HS-5 (cell line): ENCODE measurements around the gene MEPCE.
"Not testable (repeated sequence)": the region's sequence is repeated elsewhere in the genome, so short reads cannot be mapped to it uniquely, and the experiment has no call there.

Experiments used
- DNase-seq: peaks from one replicate; pipeline ENCODE4 v3.0.0-alpha.2; 2012; ENCODE audit warnings: low read depth

MEPCE gene, protein sequence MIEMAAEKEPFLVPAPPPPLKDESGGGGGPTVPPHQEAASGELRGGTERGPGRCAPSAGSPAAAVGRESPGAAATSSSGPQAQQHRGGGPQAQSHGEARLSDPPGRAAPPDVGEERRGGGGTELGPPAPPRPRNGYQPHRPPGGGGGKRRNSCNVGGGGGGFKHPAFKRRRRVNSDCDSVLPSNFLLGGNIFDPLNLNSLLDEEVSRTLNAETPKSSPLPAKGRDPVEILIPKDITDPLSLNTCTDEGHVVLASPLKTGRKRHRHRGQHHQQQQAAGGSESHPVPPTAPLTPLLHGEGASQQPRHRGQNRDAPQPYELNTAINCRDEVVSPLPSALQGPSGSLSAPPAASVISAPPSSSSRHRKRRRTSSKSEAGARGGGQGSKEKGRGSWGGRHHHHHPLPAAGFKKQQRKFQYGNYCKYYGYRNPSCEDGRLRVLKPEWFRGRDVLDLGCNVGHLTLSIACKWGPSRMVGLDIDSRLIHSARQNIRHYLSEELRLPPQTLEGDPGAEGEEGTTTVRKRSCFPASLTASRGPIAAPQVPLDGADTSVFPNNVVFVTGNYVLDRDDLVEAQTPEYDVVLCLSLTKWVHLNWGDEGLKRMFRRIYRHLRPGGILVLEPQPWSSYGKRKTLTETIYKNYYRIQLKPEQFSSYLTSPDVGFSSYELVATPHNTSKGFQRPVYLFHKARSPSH

DNA sequence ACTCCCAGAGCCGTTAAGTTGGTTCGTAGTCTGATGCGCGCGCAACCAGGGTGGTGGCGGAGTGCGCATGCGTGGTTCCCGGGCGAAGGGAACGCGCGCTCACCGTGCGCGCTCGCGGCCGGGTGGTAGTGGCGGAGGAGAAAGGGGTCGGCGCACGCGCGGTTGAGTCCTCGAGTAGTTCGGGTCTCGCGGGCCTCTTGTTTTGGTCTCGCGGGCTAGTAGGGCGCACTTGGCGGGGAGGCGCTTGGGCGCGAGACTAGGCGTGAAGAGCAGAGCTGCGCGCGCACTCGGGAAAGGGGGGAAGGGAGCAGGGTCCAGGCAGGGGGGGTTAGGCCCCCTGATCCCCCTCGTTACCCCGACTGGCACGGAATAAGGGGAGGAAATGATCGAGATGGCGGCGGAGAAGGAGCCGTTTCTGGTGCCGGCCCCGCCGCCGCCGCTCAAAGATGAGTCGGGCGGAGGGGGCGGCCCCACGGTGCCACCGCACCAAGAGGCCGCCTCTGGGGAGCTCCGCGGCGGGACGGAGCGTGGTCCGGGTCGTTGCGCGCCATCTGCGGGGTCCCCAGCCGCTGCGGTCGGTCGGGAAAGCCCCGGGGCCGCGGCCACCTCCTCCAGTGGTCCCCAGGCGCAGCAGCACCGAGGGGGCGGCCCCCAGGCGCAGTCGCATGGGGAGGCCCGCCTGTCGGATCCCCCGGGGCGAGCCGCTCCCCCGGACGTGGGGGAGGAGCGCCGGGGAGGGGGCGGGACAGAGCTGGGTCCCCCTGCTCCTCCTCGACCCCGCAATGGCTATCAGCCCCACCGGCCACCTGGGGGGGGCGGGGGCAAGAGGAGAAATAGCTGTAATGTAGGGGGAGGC is at the start of gene MEPCE:
MEPCE (plus strand) TSS at position 195 of the 856 bp plus-strand sequence; CDS start at position 383, 188 bp downstream.
- DNase-seq: peak; percentile 49

DNA sequence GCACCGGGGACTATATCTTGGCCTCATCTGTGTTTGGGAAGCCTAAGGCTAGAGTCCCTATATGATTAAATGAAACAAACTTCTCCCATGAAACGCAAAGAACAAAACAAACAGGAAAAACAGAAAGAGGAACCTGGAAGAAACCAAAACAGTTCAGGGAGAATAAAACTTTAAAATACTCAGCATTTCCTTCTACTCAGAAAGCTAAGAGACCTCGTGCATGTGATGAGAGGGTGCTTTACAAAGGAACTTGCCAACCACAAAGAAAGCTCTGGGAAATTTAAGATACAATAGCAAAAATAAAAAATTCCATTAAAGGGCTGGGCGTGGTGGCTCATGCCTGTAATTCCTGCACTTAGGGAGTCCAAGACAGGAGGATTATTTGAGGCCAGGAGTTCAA is 49.4 kb upstream of the MEPCE start:
- no peak for DNase-seq

DNA sequence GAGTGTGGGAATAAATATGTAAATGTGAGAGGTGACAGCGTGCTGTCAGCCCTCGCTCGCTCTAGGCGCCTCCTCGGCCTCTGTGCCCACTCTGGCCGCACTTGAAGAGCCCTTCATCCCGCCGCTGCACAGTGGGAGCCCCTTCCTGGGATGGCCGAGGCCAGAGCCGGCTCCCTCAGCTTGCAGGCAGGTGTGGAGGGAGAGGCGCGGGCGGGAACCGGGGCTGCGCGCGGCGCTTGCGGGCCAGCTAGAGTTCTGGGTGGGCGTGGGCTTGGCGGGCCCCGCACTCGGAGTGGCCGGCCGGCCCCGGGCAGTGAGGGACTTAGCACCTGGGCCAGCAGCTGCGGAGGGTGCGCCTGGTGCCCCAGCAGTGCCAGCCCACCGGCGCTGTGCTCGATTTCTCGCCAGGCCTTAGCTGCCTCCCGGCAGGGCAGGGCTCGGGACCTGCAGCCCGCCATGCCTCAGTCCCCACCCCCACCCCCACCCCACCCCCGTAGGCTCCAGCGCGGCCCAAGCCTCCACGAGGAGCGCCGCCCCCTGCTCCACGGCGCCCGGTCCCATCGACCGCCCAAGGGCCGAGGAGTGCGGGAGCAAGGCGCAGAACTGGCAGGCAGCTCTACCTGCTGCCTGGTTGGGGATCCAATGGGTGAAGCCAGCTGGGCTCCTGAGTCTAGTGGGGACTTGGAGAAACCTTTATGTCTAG is 47.9 kb upstream of the MEPCE start:
- not testable (repeated sequence) for DNase-seq

DNA sequence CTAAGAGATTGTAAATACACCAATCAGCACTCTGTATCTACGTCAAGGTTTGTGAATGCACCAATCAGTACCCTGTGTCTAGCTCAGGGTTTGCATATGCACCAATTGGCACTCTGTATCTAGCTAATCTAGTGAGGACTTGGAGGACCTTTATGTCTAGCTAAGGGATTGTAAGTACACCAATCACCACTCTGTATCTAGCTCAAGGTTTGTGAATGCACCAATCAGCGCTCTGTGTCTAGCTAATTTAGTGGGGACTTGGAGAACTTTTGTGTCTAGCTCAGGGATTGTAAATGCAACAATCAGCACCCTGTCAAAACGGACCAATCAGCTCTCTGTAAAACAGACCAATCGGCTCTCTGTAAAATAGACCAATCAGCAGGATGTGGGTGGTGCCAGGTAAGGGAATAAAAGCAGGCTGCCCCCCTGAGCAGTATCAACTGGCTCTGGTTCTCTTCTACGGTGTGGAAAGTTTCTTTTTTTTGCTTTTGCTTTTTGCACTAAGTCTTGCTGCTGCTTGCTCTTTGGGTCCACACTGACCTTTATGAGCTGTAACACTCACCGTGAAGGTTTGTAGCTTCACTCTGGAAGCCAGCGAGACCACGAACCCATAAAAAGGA is 47.3 kb upstream of the MEPCE start:
- not testable (repeated sequence) for DNase-seq

DNA sequence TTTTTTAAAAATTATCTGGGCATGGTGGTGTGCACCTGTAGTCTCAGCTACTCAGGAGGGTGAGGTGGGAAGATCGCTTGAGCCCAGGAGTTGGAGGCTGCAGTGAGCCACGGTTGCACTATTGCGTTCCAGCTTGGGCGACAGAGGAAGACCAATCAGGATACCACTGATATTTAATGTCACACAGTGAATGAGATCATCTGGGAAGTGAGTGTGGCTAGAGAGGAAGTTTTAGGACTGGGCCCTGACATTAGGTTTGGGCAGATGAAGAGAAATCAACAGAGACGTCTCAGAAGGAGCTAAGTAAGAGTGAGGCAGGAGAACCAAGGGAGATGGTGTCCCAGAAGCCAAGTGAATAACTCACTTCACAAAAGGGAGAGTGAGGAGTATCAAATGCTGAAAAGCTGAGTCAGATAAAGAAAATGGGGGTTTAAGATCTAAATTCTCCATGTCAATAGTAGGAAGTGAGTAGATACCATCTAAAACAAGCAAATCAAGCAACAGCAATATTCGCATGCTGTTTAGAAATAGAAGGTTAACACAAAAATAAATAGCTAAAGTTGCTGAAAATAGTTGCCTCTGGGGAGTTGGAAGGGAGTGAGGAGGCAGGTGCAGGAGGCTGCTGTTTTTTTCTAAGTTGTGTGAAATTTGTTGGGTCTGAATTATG is 44.9 kb upstream of the MEPCE start:
- no peak for DNase-seq

DNA sequence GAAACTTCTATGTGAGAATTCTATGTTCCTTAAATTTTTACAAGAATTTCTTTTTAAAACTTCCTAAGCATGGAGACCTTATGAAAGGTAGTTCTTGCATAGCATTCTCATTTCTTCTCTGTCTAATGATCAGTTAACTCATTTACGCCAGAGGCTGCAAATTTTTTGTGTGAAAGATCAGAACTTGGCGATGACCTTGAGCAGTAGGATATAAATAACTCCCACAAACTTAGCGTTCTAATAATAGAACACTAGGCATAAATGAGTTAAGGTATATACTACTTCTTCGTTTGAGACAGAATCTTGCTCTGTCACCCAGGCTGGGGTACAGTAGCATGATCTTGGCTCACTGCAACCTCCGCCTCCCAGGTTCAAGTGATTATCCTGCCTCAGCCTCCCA is 42.7 kb upstream of the MEPCE start:
- no peak for DNase-seq

DNA sequence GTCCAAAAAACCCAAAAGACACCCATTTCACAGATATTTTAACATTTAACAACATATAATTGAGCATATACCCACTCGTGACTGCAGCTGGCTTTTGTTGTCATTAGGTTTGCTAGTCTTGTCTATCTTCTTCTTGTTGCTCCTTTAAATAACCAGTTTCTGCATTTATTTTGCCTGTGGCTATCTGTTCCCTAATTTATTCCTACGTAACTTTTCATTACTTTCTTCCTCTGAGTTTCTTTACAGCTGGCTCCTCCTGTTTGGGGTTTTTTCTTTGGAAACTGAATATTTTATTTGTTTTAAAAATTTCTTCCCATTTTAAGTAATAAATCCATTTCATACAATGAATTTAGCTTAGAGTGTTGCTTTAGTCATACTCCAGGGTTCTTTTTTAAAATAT is 41.9 kb upstream of the MEPCE start:
- no peak for DNase-seq

DNA sequence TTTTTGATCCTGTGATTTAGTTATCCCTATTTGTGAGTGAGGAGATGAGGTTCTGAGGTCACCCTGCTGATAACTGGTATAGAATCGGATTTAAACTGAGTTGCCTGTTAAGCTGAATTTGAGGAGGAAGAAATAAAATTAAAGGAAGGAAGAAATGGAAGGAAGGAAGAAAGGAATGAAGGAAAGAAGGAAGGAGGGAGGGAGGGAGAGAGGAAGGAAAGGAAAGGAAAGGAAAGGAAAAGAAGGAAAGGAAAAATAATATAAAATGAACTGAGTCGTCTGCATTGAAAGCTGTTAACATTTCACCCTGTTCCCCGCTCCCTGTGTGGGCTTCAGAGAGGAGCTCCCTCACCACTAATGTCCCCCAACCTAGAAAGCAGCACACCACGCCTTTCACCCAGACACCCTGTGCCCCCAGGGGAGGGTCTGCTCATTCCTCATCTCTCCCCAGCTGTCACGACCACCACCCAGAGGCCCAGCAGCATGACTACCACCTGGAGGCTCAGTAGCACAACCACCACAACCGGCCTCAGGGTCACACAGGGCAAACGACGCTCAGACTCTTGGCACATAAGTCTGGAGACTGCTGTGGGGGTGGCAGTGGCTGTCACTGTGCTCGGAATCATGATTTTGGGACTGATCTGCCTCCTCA is 40.1 kb upstream of the MEPCE start:
- no peak for DNase-seq

DNA sequence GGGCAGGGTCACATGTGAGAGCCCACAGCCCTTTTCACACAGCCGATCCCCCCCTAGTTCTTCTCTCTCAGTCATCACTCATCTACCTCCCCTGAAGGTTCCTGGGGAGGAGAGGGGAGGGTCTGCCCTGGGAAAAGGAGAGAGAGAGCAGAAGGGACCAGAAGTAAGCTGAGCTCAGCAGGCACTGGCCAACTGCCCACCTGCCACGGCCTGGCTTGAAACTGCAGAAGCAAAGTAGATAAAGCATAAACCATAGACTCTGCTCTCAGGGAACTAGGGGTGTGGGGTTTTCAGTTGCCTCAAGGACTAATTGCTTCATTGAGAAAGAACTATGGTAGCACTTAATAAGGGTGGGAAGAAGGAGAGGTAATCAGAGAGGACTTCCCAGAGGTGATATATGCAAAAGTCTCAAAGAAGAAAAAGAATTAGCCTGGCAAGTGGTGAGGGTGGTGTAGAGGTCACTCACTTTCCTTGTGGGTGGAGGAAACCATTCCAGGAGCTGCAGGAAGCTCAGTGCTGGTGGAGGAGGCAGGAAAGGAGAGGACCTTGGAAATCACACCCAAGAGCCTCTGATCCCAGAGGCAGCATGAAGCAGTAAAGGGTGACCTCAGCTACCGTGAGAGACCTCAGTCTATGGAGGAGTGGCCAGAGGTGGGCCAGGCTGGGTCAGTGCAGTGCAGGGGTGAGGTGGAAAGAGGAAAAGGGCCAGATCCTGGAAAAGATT is 39.2 kb upstream of the MEPCE start:
- DNase-seq: no peak

DNA sequence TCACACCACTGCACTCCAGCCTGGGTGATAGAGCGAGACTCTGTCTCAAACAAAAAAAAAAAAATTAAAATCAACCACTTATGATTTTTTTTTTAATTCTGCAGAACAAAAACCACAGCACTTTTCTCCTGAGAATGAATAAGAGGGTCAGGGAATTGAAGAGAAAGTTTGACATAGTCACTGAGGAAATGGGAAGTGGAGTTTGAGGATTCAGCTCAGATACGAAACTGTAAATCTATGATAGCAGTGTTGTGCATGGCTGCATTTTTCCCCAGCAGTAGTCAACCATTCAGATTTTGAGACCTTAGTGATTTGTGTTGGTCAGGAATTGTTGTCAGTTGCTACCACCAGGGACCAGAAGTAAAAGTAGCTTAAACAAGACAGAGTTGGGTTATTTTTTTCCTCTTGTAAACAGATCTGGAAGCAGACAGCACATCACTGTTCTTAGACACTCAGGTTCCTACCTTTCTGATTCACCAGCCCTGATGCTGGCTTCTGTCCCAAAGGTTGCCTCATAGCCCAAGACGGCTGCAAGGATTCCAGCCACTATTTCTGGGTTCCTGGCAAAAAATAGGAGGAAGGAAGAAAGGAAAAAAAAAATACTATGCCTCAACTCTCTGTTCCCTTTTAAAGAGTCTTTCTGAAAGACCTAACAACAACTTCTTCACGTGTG is 36.3 kb upstream of the MEPCE start:
- DNase-seq: no peak

DNA sequence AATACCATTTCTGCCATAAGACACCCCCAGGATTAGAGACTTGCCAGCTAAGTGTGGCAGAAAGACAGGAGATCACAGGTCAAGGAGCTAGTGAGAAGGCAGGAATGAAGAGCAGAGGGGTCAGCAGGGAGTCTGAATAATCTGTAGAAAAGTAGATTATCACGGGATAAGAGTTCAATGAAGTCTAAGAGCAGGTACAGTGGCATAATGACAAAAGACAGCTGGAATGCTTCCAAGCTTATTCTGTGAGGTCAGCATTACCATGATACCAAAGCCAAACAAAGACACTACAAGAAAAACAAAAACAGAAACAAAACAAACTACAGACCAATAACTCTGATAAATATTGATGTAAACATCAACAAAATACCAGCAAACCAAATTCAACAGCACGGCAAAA is 35.6 kb upstream of the MEPCE start:
- DNase-seq: no peak

DNA sequence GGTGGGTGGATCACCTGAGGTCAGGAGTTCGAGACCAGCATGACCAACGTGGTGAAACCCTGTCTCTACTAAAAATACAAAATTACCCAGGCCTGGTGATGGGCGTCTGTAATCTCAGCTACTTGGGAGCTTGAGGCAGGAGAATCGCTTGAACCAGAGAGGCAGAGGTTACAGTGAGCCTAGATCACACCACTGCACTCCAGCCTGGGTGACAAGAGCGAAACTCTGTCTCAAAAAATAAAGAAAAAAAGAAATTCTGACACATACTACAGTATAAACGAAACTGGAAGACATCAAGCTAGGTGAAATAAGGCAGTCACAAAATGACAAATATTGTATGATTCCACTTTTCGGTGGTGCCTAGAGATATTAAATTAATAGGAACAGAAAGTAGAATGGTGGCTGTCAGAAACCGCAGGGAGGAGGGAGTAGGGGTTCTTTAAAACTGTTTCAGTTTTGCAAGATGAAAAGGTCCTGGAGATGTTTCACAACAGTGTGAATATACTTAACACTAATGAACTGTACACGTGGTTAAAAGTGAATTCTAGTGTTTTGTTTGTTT is 33.1 kb upstream of the MEPCE start:
- DNase-seq: no peak

DNA sequence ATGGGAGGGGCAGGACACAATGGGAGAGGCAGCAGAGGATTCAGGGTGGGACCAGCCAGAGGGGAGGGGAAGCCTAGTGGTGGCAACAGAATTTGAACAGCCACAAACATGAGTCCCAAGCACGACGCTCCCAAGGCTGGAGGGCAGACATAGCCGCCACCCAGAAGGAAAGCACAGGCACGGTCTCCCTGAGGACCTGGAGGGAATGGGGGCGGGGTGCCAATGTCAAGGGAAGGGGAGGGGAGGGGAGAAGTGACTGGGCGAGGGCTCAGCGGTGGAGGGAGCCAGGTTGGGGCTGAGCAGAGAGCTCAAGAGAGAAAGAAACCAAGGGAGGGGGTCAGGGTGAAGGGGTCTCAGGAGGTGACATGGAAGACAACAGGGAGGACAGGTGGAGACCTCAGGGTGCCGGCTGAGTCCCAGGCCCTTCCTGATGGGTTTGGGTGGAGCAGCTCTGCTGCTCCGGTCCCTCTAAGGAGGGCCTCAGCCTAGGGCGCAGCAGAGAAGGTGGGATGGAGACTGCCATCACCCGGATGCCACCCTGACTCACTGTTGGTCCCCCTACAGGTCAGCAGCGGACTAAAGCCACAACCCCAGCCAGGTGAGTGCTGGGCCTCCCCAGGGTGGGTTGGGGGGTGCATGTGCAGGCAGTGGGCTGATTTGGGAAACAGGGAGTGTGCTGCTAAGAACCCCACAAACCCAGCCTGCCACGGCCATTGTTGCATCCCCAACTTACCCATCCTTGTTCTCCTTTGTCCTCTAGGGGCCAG is 32.1 kb upstream of the MEPCE start:
- no peak for DNase-seq

DNA sequence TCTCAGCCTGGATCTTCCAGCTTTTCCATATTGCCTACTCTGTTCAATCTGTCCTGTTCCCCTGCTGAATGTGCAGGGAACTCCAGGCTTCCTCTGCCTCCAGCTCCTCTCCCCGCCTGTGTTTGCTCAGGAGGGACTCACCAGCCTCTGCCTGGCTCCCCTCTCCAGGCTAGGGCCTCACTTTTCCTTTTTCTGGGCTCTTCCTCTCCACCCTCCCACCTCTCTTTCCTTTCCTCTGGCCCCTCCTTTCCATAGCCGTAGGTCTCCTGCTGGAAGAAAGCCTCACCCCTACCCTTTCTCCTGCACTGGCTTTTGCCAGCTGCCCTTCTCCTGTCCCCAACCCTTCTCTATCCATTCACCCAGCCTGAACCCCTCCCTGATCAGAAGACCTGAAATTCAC is 31.4 kb upstream of the MEPCE start:
- no peak for DNase-seq

DNA sequence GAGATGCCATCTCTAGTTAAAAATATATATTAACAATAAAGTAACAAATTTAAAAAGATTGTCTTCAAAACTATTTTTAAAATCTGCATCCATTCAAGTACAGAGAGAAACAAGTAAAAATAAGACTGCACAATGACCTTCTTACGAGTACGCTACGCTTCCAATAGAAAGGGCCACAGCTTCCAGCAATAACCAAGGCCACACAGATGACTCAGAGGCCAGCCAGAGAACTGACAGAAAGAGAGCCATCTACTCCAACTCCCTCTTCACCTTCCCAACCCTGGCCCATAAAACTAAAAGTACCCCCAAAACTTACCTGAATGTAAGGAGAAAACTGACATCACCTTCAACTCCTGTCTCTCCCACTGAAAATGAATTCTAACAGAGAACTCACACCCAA is 29.6 kb upstream of the MEPCE start:
- no peak for DNase-seq

DNA sequence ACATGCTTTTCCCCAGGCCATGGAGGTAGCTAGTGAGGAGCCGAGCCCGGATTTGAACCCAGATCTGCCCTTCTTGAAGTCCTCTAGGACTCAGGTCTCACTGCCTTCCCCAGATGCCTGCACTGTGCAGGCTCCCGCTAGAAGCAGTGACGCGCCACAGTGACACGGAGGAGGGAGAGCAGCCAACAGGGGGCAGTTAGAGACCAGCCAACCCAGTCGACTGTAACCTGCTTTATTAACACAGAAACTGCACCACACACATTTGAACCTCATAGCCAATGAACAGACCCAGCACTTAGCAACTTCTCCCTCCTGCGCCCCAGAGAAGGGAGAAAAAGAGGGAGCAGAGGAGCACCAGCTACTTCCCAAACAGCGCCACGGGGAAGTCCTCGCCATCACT is 29.0 kb upstream of the MEPCE start:
- no peak for DNase-seq

DNA sequence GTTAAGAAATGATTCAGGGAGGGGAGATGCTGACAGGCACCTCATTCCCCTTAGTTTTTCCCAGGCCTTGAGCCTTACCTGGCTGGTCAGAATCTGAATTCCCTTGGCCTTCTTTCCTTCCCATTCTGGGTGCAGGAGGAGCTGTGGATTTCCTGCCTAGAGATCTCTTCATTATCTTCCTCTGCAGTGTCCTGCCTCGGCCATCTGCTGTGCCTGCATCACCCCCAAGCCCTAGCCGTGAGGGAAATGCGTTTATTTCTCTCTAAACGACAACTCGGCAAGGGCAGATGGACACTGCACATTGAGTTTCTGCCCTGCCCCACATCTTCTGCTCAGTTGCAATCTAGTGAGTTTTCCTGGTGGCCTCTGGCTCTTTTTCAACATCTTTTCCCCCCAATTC is 27.8 kb upstream of the MEPCE start:
- no peak for DNase-seq

DNA sequence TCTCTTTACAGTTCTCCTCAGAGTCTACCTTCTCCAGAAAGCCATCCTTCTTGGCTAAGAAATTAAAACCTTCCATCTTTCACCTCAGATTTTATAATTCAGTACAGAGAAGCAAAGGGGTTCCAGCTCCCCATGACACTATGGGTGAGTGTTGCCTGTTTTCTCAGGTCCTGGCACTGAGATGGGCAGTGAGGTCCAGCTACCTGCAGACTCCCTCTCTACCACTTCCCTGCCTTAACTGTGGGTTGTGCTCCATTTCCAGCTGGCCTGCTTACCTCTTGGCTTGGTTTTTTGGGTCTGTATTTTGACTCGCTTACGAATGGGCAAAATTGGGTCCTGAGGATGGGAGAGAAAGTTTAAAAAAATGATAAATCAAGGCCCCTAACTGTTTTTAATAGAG is 27.4 kb upstream of the MEPCE start:
- no peak for DNase-seq
